ENCODE data around the gene MACROD2.

DNA sequence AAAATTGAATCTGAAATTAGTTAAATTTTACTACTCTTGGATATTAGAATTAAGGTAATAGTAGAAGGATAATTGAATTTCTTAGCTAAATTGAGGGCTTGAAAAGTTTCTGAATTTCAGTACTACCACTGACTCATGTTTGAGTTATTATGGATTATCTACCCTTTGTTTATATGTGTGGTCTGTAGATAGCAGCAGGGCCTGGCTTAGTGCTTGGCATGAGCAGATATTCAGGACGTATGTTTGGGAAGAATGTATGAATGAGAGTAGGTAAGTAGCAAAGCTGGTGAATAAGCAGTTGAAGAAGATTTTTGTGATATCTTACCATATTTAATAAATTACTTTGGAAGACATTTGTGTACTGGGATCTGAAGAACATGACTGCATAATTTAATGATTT is 152.7 kb downstream of the MACROD2 start:
- TF ChIP-seq, protein P1, sequence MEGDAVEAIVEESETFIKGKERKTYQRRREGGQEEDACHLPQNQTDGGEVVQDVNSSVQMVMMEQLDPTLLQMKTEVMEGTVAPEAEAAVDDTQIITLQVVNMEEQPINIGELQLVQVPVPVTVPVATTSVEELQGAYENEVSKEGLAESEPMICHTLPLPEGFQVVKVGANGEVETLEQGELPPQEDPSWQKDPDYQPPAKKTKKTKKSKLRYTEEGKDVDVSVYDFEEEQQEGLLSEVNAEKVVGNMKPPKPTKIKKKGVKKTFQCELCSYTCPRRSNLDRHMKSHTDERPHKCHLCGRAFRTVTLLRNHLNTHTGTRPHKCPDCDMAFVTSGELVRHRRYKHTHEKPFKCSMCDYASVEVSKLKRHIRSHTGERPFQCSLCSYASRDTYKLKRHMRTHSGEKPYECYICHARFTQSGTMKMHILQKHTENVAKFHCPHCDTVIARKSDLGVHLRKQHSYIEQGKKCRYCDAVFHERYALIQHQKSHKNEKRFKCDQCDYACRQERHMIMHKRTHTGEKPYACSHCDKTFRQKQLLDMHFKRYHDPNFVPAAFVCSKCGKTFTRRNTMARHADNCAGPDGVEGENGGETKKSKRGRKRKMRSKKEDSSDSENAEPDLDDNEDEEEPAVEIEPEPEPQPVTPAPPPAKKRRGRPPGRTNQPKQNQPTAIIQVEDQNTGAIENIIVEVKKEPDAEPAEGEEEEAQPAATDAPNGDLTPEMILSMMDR (IDR thresholded peaks at IDR 0.05): no peak
- no peak for TF ChIP-seq POLR2A (IDR thresholded peaks at IDR 0.05)
